ENCODE data around the gene NFRKB.

GRCh38 chr11:129933891-129934290 lies 38.5 kb upstream of the NFRKB start:
- no peak for TF ChIP-seq CTCF (IDR thresholded peaks at IDR 0.05; ENCODE audit: low read length)
- TF ChIP-seq EZH2 (IDR thresholded peaks at IDR 0.05; ENCODE audit: borderline replicate concordance, low read length) = no peak
